GM23248 (cell line): ENCODE results near the gene PYDC1. TPM values are rescaled to one million over a fixed set of nuclear protein-coding genes. Genes with fewer than 3 reads are reported as not detected.

Experiments used
- DNase-seq: peaks from one replicate; pipeline ENCODE4 v3.0.0-alpha.2; 2015
- H2AFZ ChIP-seq: fragments of 200-600 bp; sonication (generic); 2 replicates; pipeline ENCODE4 v1.6.1; 2016; ENCODE audit warnings: antibody characterized with exemption
- H3F3A ChIP-seq: fragments of 200-600 bp; sonication (generic); 2 replicates; pipeline ENCODE4 v1.6.1; 2016; ENCODE audit warnings: mild to moderate bottlenecking, antibody characterized with exemption, mixed run types; ENCODE audit not compliant: insufficient read depth
- H3K27ac ChIP-seq: fragments of 200-600 bp; sonication (generic); 2 replicates; pipeline ENCODE4 v1.5.1; 2016; ENCODE audit warnings: mild to moderate bottlenecking
- H3K27me3 ChIP-seq: fragments of 200-600 bp; sonication (generic); replicated peaks from 2 replicates; pipeline ENCODE4 v1.6.1; 2016; ENCODE audit warnings: mild to moderate bottlenecking; ENCODE audit not compliant: insufficient read depth
- H3K36me3 ChIP-seq: fragments of 200-600 bp; sonication (generic); 2 replicates; pipeline ENCODE4 v1.6.1; 2016; ENCODE audit warnings: low read depth, mild to moderate bottlenecking
- H3K4me1 ChIP-seq: fragments of 200-600 bp; sonication (generic); 2 replicates; pipeline ENCODE4 v1.6.1; 2016; ENCODE audit warnings: mild to moderate bottlenecking; ENCODE audit not compliant: insufficient read depth
- H3K4me2 ChIP-seq: fragments of 200-600 bp; sonication (generic); one replicate; pipeline ENCODE4 v1.6.1; 2016; ENCODE audit warnings: mild to moderate bottlenecking; ENCODE audit not compliant: unreplicated experiment
- H3K4me3 ChIP-seq: fragments of 200-600 bp; sonication (generic); 2 replicates; pipeline ENCODE4 v1.5.1; 2016; ENCODE audit warnings: mild to moderate bottlenecking
- H3K79me2 ChIP-seq: fragments of 200-600 bp; sonication (generic); 2 replicates; pipeline ENCODE4 v1.6.1; 2016; ENCODE audit warnings: mild to moderate bottlenecking; ENCODE audit not compliant: insufficient read depth
- H3K9ac ChIP-seq: fragments of 200-600 bp; sonication (generic); 2 replicates; pipeline ENCODE4 v1.6.1; 2016; ENCODE audit warnings: mild to moderate bottlenecking
- H3K9me2 ChIP-seq: fragments of 200-600 bp; sonication (generic); 2 replicates; pipeline ENCODE4 v1.6.1; 2016; ENCODE audit warnings: mixed run types, mild to moderate bottlenecking, moderate library complexity; ENCODE audit not compliant: insufficient read depth
- H3K9me3 ChIP-seq: fragments of 200-600 bp; sonication (generic); one replicate; pipeline ENCODE4 v1.6.1; 2017; ENCODE audit warnings: low read depth
- H4K20me1 ChIP-seq: fragments of 200-600 bp; sonication (generic); 2 replicates; pipeline ENCODE4 v1.6.0; 2016; ENCODE audit not compliant: insufficient read depth
- EZH2 ChIP-seq: fragments of 200-600 bp; sonication (generic); IDR thresholded peaks from 2 replicates; pipeline ENCODE4 v1.6.1; 2018; ENCODE audit warnings: antibody characterized with exemption, mild to moderate bottlenecking; ENCODE audit not compliant: insufficient read depth, poor library complexity, severe bottlenecking
- EZH2phosphoT487 ChIP-seq: fragments of 200-600 bp; sonication (generic); IDR thresholded peaks from 2 replicates; pipeline ENCODE4 v1.6.1; 2018; ENCODE audit warnings: antibody characterized with exemption, moderate library complexity, mild to moderate bottlenecking, low read depth; ENCODE audit not compliant: insufficient read depth
- WGBS, 2 experiments: methylation state at CpG; one replicate each; pipeline ENCODE4 v1.1.6; 2015 to 2017; ENCODE audit warnings: low lambda C conversion rate in 2 of 2, low coverage in 1 of 2; ENCODE audit errors: missing lambda C conversion rate in 2 of 2; 5-methylcytosine and 5-hydroxymethylcytosine counted together
- in situ Hi-C: fragments of 300-500 bp; cut with MboI; formaldehyde crosslinking; loops from 2 replicates; pipeline ENCODE4 v1.15.0; 2020
- polyA plus RNA-seq: library from polyadenylated mRNA; unstranded; fragments of >200 nt; fragmentation: Nextera tagmentation; extraction: Ambion mirVana; gene quantifications from 2 replicates; pipeline ENCODE4 v1.2.1, GENCODE V29; 2016
- total RNA-seq: library from RNA; depleted of rRNA; stranded (reverse); fragments of >200 nt; shearing (Covaris generic); gene quantifications from 2 replicates; pipeline ENCODE4 v1.2.3, GENCODE V29; 2014

Gene PYDC1
- total and polyA plus RNA-seq, 2 experiments from 2014 or later = not detected

GRCh38 chr16:31243734-31244670, 27.1 kb upstream of the PYDC1 start:
- Histone ChIP-seq H3K36me3 (no peaks in the 10 kb centered on the region), H3K9me2 (no peaks in the 10 kb centered on the region), H3F3A (no peaks in the 10 kb centered on the region), H2AFZ (no peak overlapping the region), H3K79me2 (no peaks in the 10 kb centered on the region), H3K9me3 (no peaks in the 10 kb centered on the region), H3K27me3 (peaks cover 21% of the 10 kb centered on the region), H3K4me1 (no peaks in the 10 kb centered on the region), H4K20me1 (no peaks in the 10 kb centered on the region), H3K4me3 (no peak overlapping the region), H3K27ac (no peak overlapping the region), H3K9ac (no peak overlapping the region), H3K4me2 (no peak overlapping the region)
- 33 to 36% methylated on average over 8 to 9 of the region's 9 CpGs for WGBS, 2 experiments
- in situ Hi-C loops = no loop called here
- no peak for DNase-seq
- TF ChIP-seq EZH2phosphoT487 (no peak), EZH2 (no peak)

- Histone ChIP-seq H3F3A (no peaks in the 10 kb centered on the region), H3K9me3 (no peaks in the 10 kb centered on the region), H3K4me3 (no peak overlapping the region), H4K20me1 (no peaks in the 10 kb centered on the region), H3K79me2 (no peaks in the 10 kb centered on the region), H3K9me2 (no peaks in the 10 kb centered on the region), H2AFZ (no peak overlapping the region), H3K4me1 (no peaks in the 10 kb centered on the region), H3K27ac (no peak overlapping the region), H3K9ac (no peak overlapping the region), H3K4me2 (no peak overlapping the region), H3K27me3 (peaks cover 21% of the 10 kb centered on the region), H3K36me3 (no peaks in the 10 kb centered on the region)
- TF ChIP-seq EZH2phosphoT487 (no peak), EZH2 (no peak)
- in situ Hi-C loops = no loop called here
- WGBS, 2 experiments = 48 to 51% methylated on average over 6 of the region's 6 CpGs
- peak; percentile 23 for DNase-seq
Observed at GRCh38 chr16:31242206-31242605, 25.3 kb upstream of the PYDC1 start.

GRCh38 chr16:31238041-31238440, 21.1 kb upstream of the PYDC1 start:
- Histone ChIP-seq H3K4me1 (no peaks in the 10 kb centered on the region), H3K27me3 (no peaks in the 10 kb centered on the region)

GRCh38 chr16:31229501-31229900, 12.6 kb upstream of the PYDC1 start:
- TF ChIP-seq EZH2phosphoT487 = no peak
- no peak for TF ChIP-seq EZH2
- Histone ChIP-seq H3K9me3 (no peaks in the 10 kb centered on the region), H4K20me1 (no peaks in the 10 kb centered on the region), H3K9ac (no peak overlapping the region), H3F3A (no peaks in the 10 kb centered on the region), H3K9me2 (no peaks in the 10 kb centered on the region), H3K4me3 (no peak overlapping the region), H3K4me2 (no peak overlapping the region), H3K27me3 (no peaks in the 10 kb centered on the region), H3K27ac (no peak overlapping the region), H3K4me1 (no peaks in the 10 kb centered on the region), H3K36me3 (no peaks in the 10 kb centered on the region), H2AFZ (no peak overlapping the region), H3K79me2 (no peaks in the 10 kb centered on the region)
- 45 to 51% methylated on average over 10 of the region's 10 CpGs for WGBS, 2 experiments
- in situ Hi-C loops = loop anchor here (10.0 kb wide), 1 partner anchor 195 kb away; the partner anchor contains the start of gene COX6A2
- no peak for DNase-seq

More at GRCh38 chr16:31238041-31238440, 21.1 kb upstream of the PYDC1 start:
- H3K4me3 ChIP-seq = no peak overlapping the region
- no peak overlapping the region for H3K9ac ChIP-seq
- no peak overlapping the region for H2AFZ ChIP-seq
- DNase-seq = no peak
- H4K20me1 ChIP-seq = no peaks in the 10 kb centered on the region
- H3K79me2 ChIP-seq = no peaks in the 10 kb centered on the region
- no peak overlapping the region for H3K4me2 ChIP-seq
- no peak overlapping the region for H3K27ac ChIP-seq
- in situ Hi-C loops = no loop called here
- WGBS, 2 experiments = 41% methylated on average over 4 of the region's 4 CpGs
- TF ChIP-seq EZH2 (no peak), EZH2phosphoT487 (no peak)
- H3K9me2 ChIP-seq = no peaks in the 10 kb centered on the region
- no peaks in the 10 kb centered on the region for H3K9me3 ChIP-seq
- H3K36me3 ChIP-seq = no peaks in the 10 kb centered on the region
- H3F3A ChIP-seq = no peaks in the 10 kb centered on the region
